Endothelial cell of umbilical vein (primary cell): ENCODE results near the gene OCIAD1. TPM values are rescaled to one million over a fixed set of nuclear protein-coding genes. Genes with fewer than 3 reads are reported as not detected.

Experiments used
- BruUV-seq: library from RNA; stranded (reverse); fragments of 400-500 nt; replicated peaks from 2 replicates; lab custom pipeline; 2021; lab: Mats Ljungman, UMichigan
- CTCF ChIA-PET: fragments of 300-600, 350-600 bp; sonication (Branson Sonifier 250); formaldehyde crosslinking; loops from one replicate; lab custom pipeline; 2021; ENCODE audit warnings: antibody characterized with exemption, inconsistent platforms; lab: Charles Lee
- POLR2A ChIA-PET: fragments of 300-600, 350-600 bp; sonication (Branson Sonifier 250); formaldehyde crosslinking; loops from one replicate; lab custom pipeline; 2021; ENCODE audit warnings: antibody characterized with exemption, inconsistent platforms; lab: Charles Lee
- DNase-seq: peaks from one replicate; pipeline ENCODE4 v3.0.0-alpha.2; 2011; ENCODE audit warnings: low read depth, low spot score
- FAIRE-seq: peaks from 2 replicates; lab custom pipeline; 2011; peaks lifted over from hg19 to GRCh38; lab: Jason Lieb, UNC
- H2AFZ ChIP-seq: 2 replicates; pipeline ENCODE4 v1.6.0; 2012; ENCODE audit warnings: low read depth, low read length, control low read depth, inconsistent platforms
- H3K27ac ChIP-seq: 2 replicates; pipeline ENCODE4 v1.5.1; 2011; ENCODE audit warnings: low read depth, mild to moderate bottlenecking, control low read depth, low read length, moderate library complexity; ENCODE audit not compliant: insufficient read depth
- H3K27me3 ChIP-seq, 2 experiments: 2 replicates each; pipeline versions ENCODE4 v1.6.0 to v1.6.1; 2011; ENCODE audit warnings: low read length in 2 of 2, mixed read lengths in 1 of 2; ENCODE audit not compliant: control insufficient read depth in 2 of 2, insufficient read depth in 2 of 2
- H3K36me3 ChIP-seq, 2 experiments: 2 replicates in 1 of 2; 3 replicates in 1 of 2; pipeline ENCODE4 v1.5.1; 2011; ENCODE audit warnings: low read length in 2 of 2, mild to moderate bottlenecking in 1 of 2, moderate library complexity in 1 of 2; ENCODE audit not compliant: control insufficient read depth in 2 of 2, insufficient read depth in 2 of 2; ENCODE audit errors: extremely low read depth in 1 of 2
- H3K4me1 ChIP-seq: 3 replicates; pipeline ENCODE4 v1.5.1; 2011; ENCODE audit warnings: mild to moderate bottlenecking, low read length; ENCODE audit not compliant: control insufficient read depth, insufficient read depth; ENCODE audit errors: extremely low read depth
- H3K4me2 ChIP-seq: 2 replicates; pipeline ENCODE4 v1.6.1; 2011; ENCODE audit warnings: low read length, control low read depth, mixed read lengths; ENCODE audit not compliant: insufficient read depth
- H3K4me3 ChIP-seq, 3 experiments: fragments of 200-600 bp in 1 of 3; sonication (generic), shearing (Covaris generic) in 1 of 3; replicated peaks in 1 of 3; 2 replicates each; pipeline ENCODE4 v1.5.1; 2011 to 2016; ENCODE audit warnings: control low read depth in 3 of 3, low read length in 3 of 3, mild to moderate bottlenecking in 2 of 3, inconsistent platforms in 1 of 3, low read depth in 1 of 3, moderate library complexity in 1 of 3; ENCODE audit not compliant: insufficient read depth in 1 of 3
- H3K79me2 ChIP-seq: 2 replicates; pipeline ENCODE4 v1.6.0; 2012; ENCODE audit warnings: low read length, inconsistent platforms; ENCODE audit not compliant: control insufficient read depth, insufficient read depth
- H3K9ac ChIP-seq: replicated peaks from 2 replicates; pipeline ENCODE3; 2011; ENCODE audit warnings: low read length, control low read depth; ENCODE audit not compliant: insufficient read depth; ENCODE audit errors: extremely low read depth
- H3K9me1 ChIP-seq: replicated peaks from 3 replicates; pipeline ENCODE4 v1.6.0; 2011; ENCODE audit warnings: mild to moderate bottlenecking, low read length; ENCODE audit not compliant: control insufficient read depth, insufficient read depth; ENCODE audit errors: extremely low read depth
- H3K9me3 ChIP-seq: replicated peaks from 2 replicates; pipeline ENCODE4 v1.5.1; 2012; ENCODE audit warnings: low read length, inconsistent platforms; ENCODE audit not compliant: control insufficient read depth, insufficient read depth
- H4K20me1 ChIP-seq: replicated peaks from 2 replicates; pipeline ENCODE3; 2011; ENCODE audit warnings: mild to moderate bottlenecking, low read length; ENCODE audit not compliant: control insufficient read depth, insufficient read depth; ENCODE audit errors: extremely low read depth
- CTCF ChIP-seq, 2 donors: IDR thresholded peaks; 1 replicate in 1 of 2; 2 replicates in 1 of 2; pipeline ENCODE4 v1.5.1; 2011; ENCODE audit warnings: low read length in 2 of 2, mild to moderate bottlenecking in 2 of 2, moderate library complexity in 2 of 2, control low read depth in 1 of 2, inconsistent platforms in 1 of 2, low read depth in 1 of 2; ENCODE audit not compliant: insufficient read depth in 1 of 2; ENCODE audit errors: extremely low read depth in 1 of 2
- EZH2 ChIP-seq: IDR thresholded peaks from 2 replicates; pipeline ENCODE4 v1.6.1; 2012; ENCODE audit warnings: borderline replicate concordance, low read depth, mild to moderate bottlenecking, moderate library complexity, low read length, inconsistent platforms; ENCODE audit not compliant: severe bottlenecking
- MAX ChIP-seq: IDR thresholded peaks from 2 replicates; pipeline ENCODE4 v1.6.1; 2011; ENCODE audit not compliant: insufficient read depth, insufficient read length
- MYC ChIP-seq: IDR thresholded peaks from one replicate; pipeline ENCODE4 v1.6.1; 2011; ENCODE audit warnings: mild to moderate bottlenecking, low read depth, low read length
- POLR2A ChIP-seq: IDR thresholded peaks from 2 replicates; pipeline ENCODE4 v1.6.1; 2012; ENCODE audit warnings: low read depth, mild to moderate bottlenecking, control low read depth, low read length
- POLR2AphosphoS5 ChIP-seq: IDR thresholded peaks from 2 replicates; pipeline ENCODE4 v1.6.1; 2012; ENCODE audit warnings: low read depth, mild to moderate bottlenecking, control low read depth, low read length, moderate library complexity; ENCODE audit not compliant: insufficient read depth
- dilution Hi-C: fragments of 300-500 bp; cut with MboI; formaldehyde crosslinking; loops from one replicate; pipeline ENCODE4 v1.15.0; 2019; ENCODE audit warnings: low sequenced_read_pairs; ENCODE audit not compliant: extremely low pct_ligation_motif_present
- intact Hi-C: fragments of 100-400 bp; cut with micrococcal nuclease; formaldehyde crosslinking; loops from one replicate; pipeline ENCODE4 v1.10.0; 2022
- polyA plus RNA-seq, 4 experiments: library from polyadenylated mRNA; depleted of rRNA in 3 of 4; stranded (reverse) in 3 of 4; unstranded in 1 of 4; fragments of >200 nt; gene quantifications; 2 replicates each; pipeline versions ENCODE4 v1.2.1 to v1.2.3, GENCODE V29; 2011 to 2012; ENCODE audit warnings: missing spikeins in 1 of 4
- total RNA-seq: library from RNA; stranded (reverse); gene quantifications from 2 replicates; pipeline ENCODE4 v1.2.3, GENCODE V29; 2021

The OCIAD1 gene
- total and polyA plus RNA-seq, 2 donors (not counting 3 experiments of a cell fraction or from before 2014, with no cell fraction given): 81.7 to 101 TPM

GRCh38 chr4:48910511-48910910 is 79.6 kb downstream of the OCIAD1 start:
- H3K79me2 ChIP-seq: peaks cover 7% of the 10 kb centered on the region
- FAIRE-seq: no peak
- no TSS peak for BruUV-seq

More at GRCh38 chr4:48910511-48910910, 79.6 kb downstream of the OCIAD1 start:
- Histone ChIP-seq H3K9ac (no peak overlapping the region), H3K9me1 (no peaks in the 10 kb centered on the region), H3K27ac (no peak overlapping the region), H3K9me3 (no peaks in the 10 kb centered on the region), H3K4me3 (no peak overlapping the region), H3K36me3 (no peaks in the 10 kb centered on the region), H3K27me3 (no peaks in the 10 kb centered on the region), H2AFZ (no peak overlapping the region), H4K20me1 (no peaks in the 10 kb centered on the region), H3K4me1 (peaks cover 33% of the 10 kb centered on the region), H3K4me2 (no peak overlapping the region)
- CTCF ChIA-PET: interaction anchor here (1.2 to 2.9 kb wide), 2 partner anchors 21 to 224 kb away, joined by 3 to 8 read pairs; no protein-coding TSS in a partner anchor
- dilution Hi-C loops (no loop called here), intact Hi-C loops (no loop called here)
- no peak for DNase-seq
- POLR2A ChIA-PET: no interaction called here
- TF ChIP-seq POLR2AphosphoS5 (no peak), EZH2 (no peak), POLR2A (no peak), MAX (no peak), CTCF (IDR thresholded peaks at IDR 0.05; ENCODE audit: extremely low read depth in 1 of 2, insufficient read depth in 1 of 2, low read depth in 1 of 2, low read length in 2 of 2) (no peak), MYC (no peak)

Other genes with a start within 250 kb of the OCIAD1 start
- 79.8 and 84.9 TPM in 2 replicates for gene FRYL, start 50.8 kb upstream of the OCIAD1 start, total RNA-seq
- 12.5 and 17.0 TPM in 2 replicates for gene FRYL, start 50.8 kb upstream of the OCIAD1 start, polyA plus RNA-seq
- gene OCIAD2, start 75.7 kb downstream of the OCIAD1 start, total RNA-seq: 99.0 and 123 TPM in 2 replicates
- 119 and 136 TPM in 2 replicates for gene OCIAD2, start 75.7 kb downstream of the OCIAD1 start, polyA plus RNA-seq
- gene CWH43, start 155.2 kb downstream of the OCIAD1 start, total RNA-seq: not detected in 2 replicates
- gene CWH43, start 155.2 kb downstream of the OCIAD1 start, polyA plus RNA-seq: not detected in 2 replicates